ENCODE data around the gene FAM13A.

The FAM13A gene

GRCh38 chr4:89048906-89049601 lies 7.9 kb downstream of the FAM13A start:
- no peak overlapping the region for H3K4me3 ChIP-seq (ENCODE audit: low read depth, low read length)
- peaks cover 6% of the 10 kb centered on the region for H3K79me2 ChIP-seq
- no peak for TF ChIP-seq CTCF (IDR thresholded peaks at IDR 0.05)

DNA sequence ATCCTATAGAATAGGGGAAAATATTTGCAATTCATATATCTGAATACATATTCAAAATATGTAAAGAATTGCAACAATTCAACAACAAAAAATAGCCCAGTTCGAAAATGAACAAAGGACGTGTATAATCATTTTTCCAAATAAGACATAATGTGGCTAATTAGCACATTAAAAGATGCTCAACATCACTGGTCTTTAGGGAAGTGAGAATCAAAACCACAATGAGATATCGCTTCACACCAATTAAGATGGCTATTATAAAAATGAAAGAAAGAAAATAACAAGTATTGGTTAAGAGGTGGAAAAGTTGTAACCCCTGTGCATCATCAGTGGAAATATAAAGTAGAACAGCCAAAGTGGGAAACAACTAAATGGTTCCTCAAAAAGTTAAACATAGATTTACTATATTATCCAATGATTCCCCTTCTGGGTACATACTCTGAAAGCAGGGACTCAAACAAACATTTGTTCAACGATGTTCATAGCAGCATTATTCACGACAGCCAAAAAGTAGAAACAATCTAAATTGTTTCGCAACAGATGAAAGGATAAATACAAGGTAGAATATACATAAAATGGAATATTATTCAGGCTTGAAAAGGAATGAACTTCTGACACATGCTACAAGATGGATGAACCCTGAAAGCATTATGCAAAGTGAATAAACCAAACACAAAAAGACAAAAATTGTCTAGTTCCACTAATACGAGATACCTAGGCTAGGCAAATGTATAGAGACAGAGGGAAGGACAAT lies 12.7 kb downstream of the FAM13A start:
- H3K9me3 ChIP-seq (ENCODE audit: control insufficient read depth, low read length): no peaks in the 10 kb centered on the region
- no peaks in the 10 kb centered on the region for H3K79me2 ChIP-seq
- no peaks in the 10 kb centered on the region for H3K27me3 ChIP-seq (ENCODE audit: control insufficient read depth, insufficient read depth, low read length)
- H2AFZ ChIP-seq: no peak overlapping the region
- no peaks in the 10 kb centered on the region for H3K4me1 ChIP-seq
- no peak overlapping the region for H3K27ac ChIP-seq
- TF ChIP-seq CTCF (IDR thresholded peaks at IDR 0.05): no peak
- no peaks in the 10 kb centered on the region for H3K36me3 ChIP-seq (ENCODE audit: control insufficient read depth, insufficient read depth, low read length)
- no peak overlapping the region for H3K4me3 ChIP-seq (ENCODE audit: low read depth, low read length)
- H3K4me2 ChIP-seq (ENCODE audit: low read length): no peak overlapping the region
- H3K9ac ChIP-seq: no peak overlapping the region

More at GRCh38 chr4:89048906-89049601, 7.9 kb downstream of the FAM13A start:
- Histone ChIP-seq H3K27ac (no peak overlapping the region), H3K36me3 (ENCODE audit: control insufficient read depth, insufficient read depth, low read length) (no peaks in the 10 kb centered on the region), H3K4me1 (no peaks in the 10 kb centered on the region), H3K4me2 (ENCODE audit: low read length) (no peak overlapping the region), H3K27me3 (ENCODE audit: control insufficient read depth, insufficient read depth, low read length) (no peaks in the 10 kb centered on the region), H3K9ac (no peak overlapping the region), H3K9me3 (ENCODE audit: control insufficient read depth, low read length) (no peaks in the 10 kb centered on the region), H2AFZ (no peak overlapping the region)

GRCh38 chr4:89042055-89042454 lies 14.9 kb downstream of the FAM13A start:
- no peak overlapping the region for H2AFZ ChIP-seq
- no peaks in the 10 kb centered on the region for H3K4me1 ChIP-seq
- no peak overlapping the region for H3K9ac ChIP-seq
- H3K4me3 ChIP-seq (ENCODE audit: low read depth, low read length): no peak overlapping the region
- H3K27ac ChIP-seq: no peak overlapping the region
- no peaks in the 10 kb centered on the region for H3K79me2 ChIP-seq
- H3K9me3 ChIP-seq (ENCODE audit: control insufficient read depth, low read length): no peaks in the 10 kb centered on the region
- H3K4me2 ChIP-seq (ENCODE audit: low read length): no peak overlapping the region
- H3K36me3 ChIP-seq (ENCODE audit: control insufficient read depth, insufficient read depth, low read length): no peaks in the 10 kb centered on the region
- no peak for TF ChIP-seq CTCF (IDR thresholded peaks at IDR 0.05)
- H3K27me3 ChIP-seq (ENCODE audit: control insufficient read depth, insufficient read depth, low read length): no peaks in the 10 kb centered on the region

GRCh38 chr4:89039730-89040338 lies 17.2 kb downstream of the FAM13A start:
- Histone ChIP-seq H2AFZ (no peak overlapping the region), H3K36me3 (ENCODE audit: control insufficient read depth, insufficient read depth, low read length) (no peaks in the 10 kb centered on the region), H3K4me3 (ENCODE audit: low read depth, low read length) (no peak overlapping the region), H3K27me3 (ENCODE audit: control insufficient read depth, insufficient read depth, low read length) (no peaks in the 10 kb centered on the region), H3K9ac (no peak overlapping the region), H3K4me2 (ENCODE audit: low read length) (no peak overlapping the region), H3K9me3 (ENCODE audit: control insufficient read depth, low read length) (no peaks in the 10 kb centered on the region), H3K4me1 (no peaks in the 10 kb centered on the region), H3K79me2 (no peaks in the 10 kb centered on the region), H3K27ac (no peak overlapping the region)
- TF ChIP-seq CTCF (IDR thresholded peaks at IDR 0.05): no peak
